HepG2 (cell line): ENCODE data around the gene B4GALT3. TPM values are rescaled to one million over a fixed set of nuclear protein-coding genes. Genes with fewer than 3 reads are reported as not detected.

Experiments used
- ATAC-seq: fragments of 200-7000 bp; cut with Tn5 transposase; 3 replicates; pipeline ENCODE4 v1.9.1; 2020; ENCODE audit warnings: mild to moderate bottlenecking, moderate library complexity
- BruUV-seq: library from RNA; stranded (reverse); fragments of 400-500 nt; replicated peaks from 2 replicates; lab custom pipeline; 2021; lab: Mats Ljungman, UMichigan
- CTCF ChIA-PET: fragments of 300-600 bp; formaldehyde crosslinking; extraction: SDS; loops from one replicate; lab custom pipeline; 2021; ENCODE audit warnings: low total read pairs, inconsistent platforms, low intra/inter-chr PET ratio; lab: Yijun Ruan, JAX
- POLR2A ChIA-PET: fragments of 350-600 bp; sonication (Branson Sonifier 250); formaldehyde crosslinking; loops from one replicate; lab custom pipeline; 2020; ENCODE audit warnings: antibody characterized with exemption, inconsistent platforms; lab: Yijun Ruan, JAX
- DNase-seq: peaks from one replicate; pipeline ENCODE4 v3.0.0-alpha.2; 2015; ENCODE audit warnings: low spot score
- FAIRE-seq: peaks from 3 replicates; lab custom pipeline; 2011; peaks lifted over from hg19 to GRCh38; lab: Jason Lieb, UNC
- H2AFZ ChIP-seq: one replicate; pipeline ENCODE4 v1.6.1; 2011; ENCODE audit warnings: low read length, inconsistent platforms
- H3K27ac ChIP-seq: fragments of 300-600 bp; 3 replicates; pipeline ENCODE4 v1.8.0; 2011; ENCODE audit warnings: mixed run types, mild to moderate bottlenecking, mixed read lengths, low read length, inconsistent platforms; ENCODE audit not compliant: insufficient read depth; ENCODE audit errors: extremely low read length
- H3K27me3 ChIP-seq, 2 experiments: fragments of 200-600 bp in 1 of 2; 2 replicates in 1 of 2; 3 replicates in 1 of 2; pipeline versions ENCODE4 v1.6.0 to v1.8.0; 2011; ENCODE audit warnings: low read length in 2 of 2, mild to moderate bottlenecking in 2 of 2, moderate library complexity in 2 of 2, inconsistent platforms in 1 of 2; ENCODE audit not compliant: insufficient read depth in 2 of 2, control insufficient read depth in 1 of 2
- H3K36me3 ChIP-seq, 2 experiments: fragments of 200-600 bp in 1 of 2; replicated peaks in 1 of 2; 2 replicates in 1 of 2; 3 replicates in 1 of 2; pipeline versions ENCODE4 v1.5.1 to v1.8.0; 2011; ENCODE audit warnings: low read length in 2 of 2, inconsistent platforms in 1 of 2; ENCODE audit not compliant: insufficient read depth in 2 of 2, control insufficient read depth in 1 of 2
- H3K4me1 ChIP-seq: 2 replicates; pipeline ENCODE4 v1.5.1; 2012; ENCODE audit warnings: low read length, inconsistent platforms; ENCODE audit not compliant: insufficient read depth
- H3K4me2 ChIP-seq: 2 replicates; pipeline ENCODE4 v1.6.0; 2011; ENCODE audit warnings: low read depth, low read length, inconsistent platforms
- H3K4me3 ChIP-seq, 3 experiments: fragments of 200-600 bp in 1 of 3; sonication (generic), shearing (Covaris generic) in 1 of 3; replicated peaks in 1 of 3; 2 replicates each; pipeline ENCODE4 v1.5.1; 2011 to 2016; ENCODE audit warnings: low read length in 3 of 3, inconsistent platforms in 2 of 3, low read depth in 2 of 3, mild to moderate bottlenecking in 2 of 3, control low read depth in 1 of 3, mixed read lengths in 1 of 3; ENCODE audit not compliant: insufficient read depth in 1 of 3
- H3K79me2 ChIP-seq: one replicate; pipeline ENCODE4 v1.6.1; 2011; ENCODE audit warnings: low read length, inconsistent platforms; ENCODE audit not compliant: insufficient read depth
- H3K9ac ChIP-seq: 2 replicates; pipeline ENCODE4 v1.6.0; 2011; ENCODE audit warnings: mild to moderate bottlenecking, low read depth, low read length, inconsistent platforms; ENCODE audit not compliant: insufficient read depth
- H3K9me3 ChIP-seq: 2 replicates; pipeline ENCODE4 v1.5.1; 2012; ENCODE audit warnings: mild to moderate bottlenecking, low read length
- H4K20me1 ChIP-seq: 2 replicates; pipeline ENCODE4 v1.6.0; 2011; ENCODE audit warnings: inconsistent platforms, mild to moderate bottlenecking, low read length, moderate library complexity; ENCODE audit not compliant: insufficient read depth
- GLI4 ChIP-seq: sonication (generic); formaldehyde crosslinking; IDR thresholded peaks from 2 replicates; pipeline ENCODE4 v1.5.1; 2020; ENCODE audit warnings: missing genetic modification reagents, mild to moderate bottlenecking, moderate library complexity, borderline replicate concordance
- KDM3A ChIP-seq: IDR thresholded peaks from 2 replicates; pipeline ENCODE4 v1.6.1; 2018; ENCODE audit warnings: low read depth, missing compliant biosample characterization
- SMARCE1 ChIP-seq: fragments of 450-650 bp; IDR thresholded peaks from 2 replicates; pipeline ENCODE4 v1.6.1; 2017; ENCODE audit warnings: borderline replicate concordance
- SSRP1 ChIP-seq: IDR thresholded peaks from 2 replicates; pipeline ENCODE4 v1.6.1; 2016; ENCODE audit warnings: control low read depth
- ZNF430 ChIP-seq: sonication (generic); formaldehyde crosslinking; IDR thresholded peaks from 2 replicates; pipeline ENCODE4 v1.9.0; 2021; ENCODE audit warnings: mild to moderate bottlenecking, missing genetic modification reagents
- ZNF644 ChIP-seq: IDR thresholded peaks from 2 replicates; pipeline ENCODE4 v1.6.1; 2016; ENCODE audit warnings: low read depth
- ZNF776 ChIP-seq: sonication (generic); formaldehyde crosslinking; IDR thresholded peaks from 2 replicates; pipeline ENCODE4 v1.4.0; 2020; ENCODE audit warnings: mild to moderate bottlenecking, missing genetic modification reagents
- WGBS: methylation state at CpG from one replicate; pipeline ENCODE4 v1.1.6; 2017; ENCODE audit warnings: low lambda C conversion rate; 5-methylcytosine and 5-hydroxymethylcytosine counted together
- in situ Hi-C: cut with HindIII; loops from 2 replicates; pipeline ENCODE4 v1.10.0; 2017; ENCODE audit warnings: low pct_unique_long_range_greater_than_20kb; ENCODE audit not compliant: extremely low pct_ligation_motif_present
- intact Hi-C: fragments of 100-400 bp; cut with micrococcal nuclease; formaldehyde crosslinking; loops from one replicate; pipeline ENCODE4 v1.10.0; 2022; ENCODE audit not compliant: unreplicated experiment
- polyA plus RNA-seq, 8 experiments: library from polyadenylated mRNA; depleted of rRNA in 3 of 8; stranded (reverse) in 7 of 8; unstranded in 1 of 8; fragments of >200 nt; fragmentation: Illumina TruSeq in 4 of 8; extraction: Trizol in 4 of 8; gene quantifications; 2 replicates each; pipeline versions ENCODE4 v1.2.1 to v1.2.3, GENCODE V29; 2011 to 2016; ENCODE audit warnings: low read depth in 4 of 8, missing spikeins in 1 of 8, mixed read lengths in 1 of 8; ENCODE audit not compliant: insufficient read depth in 1 of 8
- total RNA-seq, 5 experiments: library from RNA; depleted of rRNA; stranded (reverse); fragments of >200 nt; fragmentation: Illumina TruSeq; extraction: Trizol; gene quantifications; 2 replicates each; pipeline ENCODE4 v1.2.3, GENCODE V29; 2016; ENCODE audit warnings: low read depth in 1 of 5
- TF ChIP-seq, protein P1 (sequence below): sonication (generic); formaldehyde crosslinking; IDR thresholded peaks from 2 replicates; pipeline ENCODE4 v1.4.0; 2020; ENCODE audit warnings: mild to moderate bottlenecking, missing genetic modification reagents
- TF ChIP-seq, protein P2 (sequence below): sonication (generic); formaldehyde crosslinking; IDR thresholded peaks from 2 replicates; pipeline ENCODE4 v1.5.0; 2020; ENCODE audit warnings: mild to moderate bottlenecking, missing genetic modification reagents, borderline replicate concordance
- TF ChIP-seq, protein P3 (sequence below): sonication (generic); formaldehyde crosslinking; IDR thresholded peaks from 2 replicates; pipeline ENCODE4 v1.8.1; 2023; ENCODE audit warnings: mild to moderate bottlenecking, moderate library complexity, missing genetic modification reagents
- TF ChIP-seq, protein P4 (sequence below): sonication (generic); formaldehyde crosslinking; conservative IDR thresholded peaks from 2 replicates; pipeline ENCODE4 v1.4.0; 2020; ENCODE audit warnings: missing genetic modification reagents

B4GALT3 gene
- total and polyA plus RNA-seq, 2 of the 13 experiments (the other 11 are each of a cell fraction or from before 2014, with no cell fraction given), result 35.6 to 40.4 TPM

DNA sequence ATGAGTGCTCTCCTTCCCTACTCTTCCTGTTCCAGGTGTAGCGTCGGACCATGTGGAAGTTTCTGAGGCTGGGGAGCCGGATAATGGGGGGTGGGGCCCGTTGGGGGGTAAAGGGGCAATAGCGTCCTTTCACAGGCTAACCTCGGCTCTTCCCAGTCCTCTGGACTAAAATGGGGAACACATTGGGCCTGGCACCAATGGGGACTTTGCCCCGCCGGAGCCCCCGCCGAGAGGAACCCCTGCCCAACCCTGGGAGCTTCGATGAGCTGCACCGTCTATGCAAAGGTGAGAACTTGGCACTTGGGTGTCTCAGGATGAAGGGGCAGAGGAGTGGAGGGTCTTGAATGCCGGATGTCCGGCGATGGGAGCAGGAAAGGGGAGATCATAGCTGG is 49.0 kb upstream of the B4GALT3 start (continued):
- TF ChIP-seq, protein P1, sequence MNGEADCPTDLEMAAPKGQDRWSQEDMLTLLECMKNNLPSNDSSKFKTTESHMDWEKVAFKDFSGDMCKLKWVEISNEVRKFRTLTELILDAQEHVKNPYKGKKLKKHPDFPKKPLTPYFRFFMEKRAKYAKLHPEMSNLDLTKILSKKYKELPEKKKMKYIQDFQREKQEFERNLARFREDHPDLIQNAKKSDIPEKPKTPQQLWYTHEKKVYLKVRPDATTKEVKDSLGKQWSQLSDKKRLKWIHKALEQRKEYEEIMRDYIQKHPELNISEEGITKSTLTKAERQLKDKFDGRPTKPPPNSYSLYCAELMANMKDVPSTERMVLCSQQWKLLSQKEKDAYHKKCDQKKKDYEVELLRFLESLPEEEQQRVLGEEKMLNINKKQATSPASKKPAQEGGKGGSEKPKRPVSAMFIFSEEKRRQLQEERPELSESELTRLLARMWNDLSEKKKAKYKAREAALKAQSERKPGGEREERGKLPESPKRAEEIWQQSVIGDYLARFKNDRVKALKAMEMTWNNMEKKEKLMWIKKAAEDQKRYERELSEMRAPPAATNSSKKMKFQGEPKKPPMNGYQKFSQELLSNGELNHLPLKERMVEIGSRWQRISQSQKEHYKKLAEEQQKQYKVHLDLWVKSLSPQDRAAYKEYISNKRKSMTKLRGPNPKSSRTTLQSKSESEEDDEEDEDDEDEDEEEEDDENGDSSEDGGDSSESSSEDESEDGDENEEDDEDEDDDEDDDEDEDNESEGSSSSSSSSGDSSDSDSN, result peak; percentile 28; the same call in 1 of the 2 replicates
- no peak for TF ChIP-seq ZNF776
- 0 out of 2 replicates have a peak, but pooled peaks have one; percentile 15 for TF ChIP-seq SSRP1
- TF ChIP-seq KDM3A (CRISPR knock-in tag), result no peak
- TF ChIP-seq SMARCE1, result no peak

DNA sequence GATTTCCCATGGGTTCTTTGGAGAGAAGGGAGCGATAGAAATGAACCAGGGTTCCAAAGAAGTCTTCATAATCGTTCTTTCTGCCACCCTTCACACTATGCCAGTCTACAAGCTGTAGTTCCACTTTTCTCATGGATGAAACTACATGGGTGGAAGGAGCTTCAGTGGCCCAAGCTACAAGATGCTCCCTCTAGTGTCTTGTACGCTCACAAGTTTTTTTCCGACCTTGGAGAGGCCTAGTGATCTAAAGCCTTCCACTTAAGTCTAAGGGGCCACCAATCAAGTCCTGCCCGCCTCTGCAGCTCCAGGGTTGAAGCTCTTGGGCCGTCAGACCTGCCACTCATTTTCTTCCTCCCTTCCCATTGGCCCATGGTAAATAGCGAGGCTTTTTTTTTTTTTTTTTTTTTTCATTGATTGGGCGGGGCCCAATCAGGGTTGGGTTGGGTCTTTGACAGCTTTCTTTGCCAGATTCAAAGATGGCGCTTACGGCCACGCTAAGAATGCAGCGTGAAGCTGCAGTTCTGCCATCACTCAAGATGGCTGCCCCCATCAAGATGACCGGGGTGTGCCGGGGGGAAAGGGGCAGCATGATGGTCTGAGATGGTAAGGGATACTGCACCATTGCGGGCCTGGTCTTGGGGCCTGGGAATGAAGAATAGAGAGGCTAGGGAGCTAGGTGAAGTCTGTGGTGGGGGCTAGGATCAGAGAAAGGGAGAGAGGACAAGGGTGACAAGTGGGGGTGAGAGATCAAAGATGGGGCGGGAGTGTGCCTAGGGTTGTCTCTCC is 48.4 kb upstream of the B4GALT3 start, which contains the start of gene TOMM40L:
TSS of gene TOMM40L (plus strand) at position 527 of the 786 bp plus-strand sequence. CDS start 430 bp downstream, outside the sequence.
- ChIA-PET CTCF (interaction anchor here (0.7 to 3.7 kb wide), 4 partner anchors 14 to 65 kb away, joined by 3 to 36 read pairs (median 12); no protein-coding TSS in a partner anchor), POLR2A (interaction anchor here (0.7 to 12.5 kb wide), 24 partner anchors 9 to 205 kb away, joined by 3 to 357 read pairs (median 6); partner anchors contain the start of genes ADAMTS4, CFAP126, DEDD and F11R)
- H4K20me1 ChIP-seq, result peaks cover 11% of the 10 kb centered on the region
- peak; percentile 98 for DNase-seq
- no peaks in the 10 kb centered on the region for H3K9me3 ChIP-seq
- peaks cover 59% of the 10 kb centered on the region for H3K4me1 ChIP-seq
- under 1% methylated on average over 15 of the region's 16 CpGs for WGBS
- ATAC-seq, result peak; percentile 71
- H3K27ac ChIP-seq, result peak within 1 kb of the TSS; percentile 99
- BruUV-seq, result no TSS peak
- peaks cover 32% of the 10 kb centered on the region for H3K79me2 ChIP-seq
- peaks cover 13 to 45% of the 10 kb centered on the region in 2 experiments for H3K36me3 ChIP-seq
- H3K4me2 ChIP-seq, result peak within 1 kb of the TSS; percentile 92
- H2AFZ ChIP-seq, result no peak within 1 kb of the TSS
- intact Hi-C loops, result loop anchor here (1.0 to 5.0 kb wide), 4 partner anchors 23 to 87 kb away; partner anchors contain the start of genes NDUFS2 and SDHC
- in situ Hi-C loops, result loop anchor here (5.0 to 10.0 kb wide), 2 partner anchors 67 to 159 kb away; no protein-coding TSS in a partner anchor
- FAIRE-seq, result peak; percentile 99
- H3K27me3 ChIP-seq, result no peaks in the 10 kb centered on the region; a peak in 1 of 5 replicates
- H3K9ac ChIP-seq, result peak within 1 kb of the TSS; percentile 96
- peak within 1 kb of the TSS; percentile 81 to 82 (median 81) for H3K4me3 ChIP-seq
- TF ChIP-seq, protein P2, sequence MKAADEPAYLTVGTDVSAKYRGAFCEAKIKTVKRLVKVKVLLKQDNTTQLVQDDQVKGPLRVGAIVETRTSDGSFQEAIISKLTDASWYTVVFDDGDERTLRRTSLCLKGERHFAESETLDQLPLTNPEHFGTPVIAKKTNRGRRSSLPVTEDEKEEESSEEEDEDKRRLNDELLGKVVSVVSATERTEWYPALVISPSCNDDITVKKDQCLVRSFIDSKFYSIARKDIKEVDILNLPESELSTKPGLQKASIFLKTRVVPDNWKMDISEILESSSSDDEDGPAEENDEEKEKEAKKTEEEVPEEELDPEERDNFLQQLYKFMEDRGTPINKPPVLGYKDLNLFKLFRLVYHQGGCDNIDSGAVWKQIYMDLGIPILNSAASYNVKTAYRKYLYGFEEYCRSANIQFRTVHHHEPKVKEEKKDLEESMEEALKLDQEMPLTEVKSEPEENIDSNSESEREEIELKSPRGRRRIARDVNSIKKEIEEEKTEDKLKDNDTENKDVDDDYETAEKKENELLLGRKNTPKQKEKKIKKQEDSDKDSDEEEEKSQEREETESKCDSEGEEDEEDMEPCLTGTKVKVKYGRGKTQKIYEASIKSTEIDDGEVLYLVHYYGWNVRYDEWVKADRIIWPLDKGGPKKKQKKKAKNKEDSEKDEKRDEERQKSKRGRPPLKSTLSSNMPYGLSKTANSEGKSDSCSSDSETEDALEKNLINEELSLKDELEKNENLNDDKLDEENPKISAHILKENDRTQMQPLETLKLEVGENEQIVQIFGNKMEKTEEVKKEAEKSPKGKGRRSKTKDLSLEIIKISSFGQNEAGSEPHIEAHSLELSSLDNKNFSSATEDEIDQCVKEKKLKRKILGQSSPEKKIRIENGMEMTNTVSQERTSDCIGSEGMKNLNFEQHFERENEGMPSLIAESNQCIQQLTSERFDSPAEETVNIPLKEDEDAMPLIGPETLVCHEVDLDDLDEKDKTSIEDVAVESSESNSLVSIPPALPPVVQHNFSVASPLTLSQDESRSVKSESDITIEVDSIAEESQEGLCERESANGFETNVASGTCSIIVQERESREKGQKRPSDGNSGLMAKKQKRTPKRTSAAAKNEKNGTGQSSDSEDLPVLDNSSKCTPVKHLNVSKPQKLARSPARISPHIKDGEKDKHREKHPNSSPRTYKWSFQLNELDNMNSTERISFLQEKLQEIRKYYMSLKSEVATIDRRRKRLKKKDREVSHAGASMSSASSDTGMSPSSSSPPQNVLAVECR (CRISPR knock-in tag), result peak; percentile 58; the same call in 1 of the 2 replicates
- TF ChIP-seq, protein P3, sequence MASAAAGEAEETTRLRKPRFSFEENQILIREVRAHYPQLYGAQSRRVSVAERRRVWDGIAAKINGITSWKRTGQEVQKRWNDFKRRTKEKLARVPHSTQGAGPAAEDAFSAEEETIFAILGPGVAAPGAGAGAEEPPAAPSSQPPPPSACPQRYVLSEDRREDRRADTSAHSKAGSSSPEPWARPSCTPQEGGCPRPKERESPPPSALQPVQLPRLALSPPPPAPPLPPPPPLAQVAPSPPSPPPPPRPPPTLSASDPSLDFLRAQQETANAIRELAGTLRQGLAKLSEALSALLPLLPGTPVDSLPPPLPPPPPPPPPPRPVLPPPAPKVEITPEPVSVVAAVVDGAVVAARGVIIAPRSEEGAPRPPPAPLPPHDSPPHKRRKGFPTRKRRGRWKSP (CRISPR knock-in tag), result no peak
- TF ChIP-seq ZNF644 (CRISPR knock-in tag) (no peak), GLI4 (no peak), ZNF430 (CRISPR knock-in tag) (no peak; the same call in 1 of the 2 replicates)
- TF ChIP-seq, protein P4, sequence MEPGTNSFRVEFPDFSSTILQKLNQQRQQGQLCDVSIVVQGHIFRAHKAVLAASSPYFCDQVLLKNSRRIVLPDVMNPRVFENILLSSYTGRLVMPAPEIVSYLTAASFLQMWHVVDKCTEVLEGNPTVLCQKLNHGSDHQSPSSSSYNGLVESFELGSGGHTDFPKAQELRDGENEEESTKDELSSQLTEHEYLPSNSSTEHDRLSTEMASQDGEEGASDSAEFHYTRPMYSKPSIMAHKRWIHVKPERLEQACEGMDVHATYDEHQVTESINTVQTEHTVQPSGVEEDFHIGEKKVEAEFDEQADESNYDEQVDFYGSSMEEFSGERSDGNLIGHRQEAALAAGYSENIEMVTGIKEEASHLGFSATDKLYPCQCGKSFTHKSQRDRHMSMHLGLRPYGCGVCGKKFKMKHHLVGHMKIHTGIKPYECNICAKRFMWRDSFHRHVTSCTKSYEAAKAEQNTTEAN (CRISPR knock-in tag), result no peak
